ENCODE results near the gene MCM7. TPM values are rescaled to one million over a fixed set of nuclear protein-coding genes. Genes with fewer than 3 reads are reported as not detected.

MCM7 gene
- total RNA-seq, 4 donors from 2014 or later, result 18.7 to 74.8 (median 43.3) TPM

- no peaks in the 10 kb centered on the region for H3K36me3 ChIP-seq
- peaks cover 0 to 3% of the 10 kb centered on the region in 2 donors for H3K4me1 ChIP-seq
- peak overlapping the region; percentile 50 to 51 for H3K4me3 ChIP-seq
- H3K27me3 ChIP-seq, result no peaks in the 10 kb centered on the region
- no peaks in the 10 kb centered on the region for H3K9me3 ChIP-seq
- no peak for DNase-seq
- intact Hi-C loops (cut with DNase I; ENCODE audit: low total_unique reads), result loop anchor here (2.0 kb wide), 1 partner anchor 46 kb away; the partner anchor contains the start of gene ZNF3
- peak overlapping the region; percentile 89 to 93 for H3K27ac ChIP-seq
- no peak for TF ChIP-seq POLR2A (IDR thresholded peaks at IDR 0.05)
- TF ChIP-seq CTCF (IDR thresholded peaks at IDR 0.05), result peak in 1 of 4 experiments; percentile 13
Observed at GRCh38 chr7:100126239-100126930, 25.2 kb upstream of the MCM7 start.

- H3K27ac ChIP-seq, result no peak overlapping the region
Observed at GRCh38 chr7:100124301-100125230, 23.4 kb upstream of the MCM7 start.

GRCh38 chr7:100122568-100122967, 21.4 kb upstream of the MCM7 start:
- no peaks in the 10 kb centered on the region for H3K27me3 ChIP-seq
- DNase-seq, result no peak
- H3K36me3 ChIP-seq, result no peaks in the 10 kb centered on the region
- H3K9me3 ChIP-seq, result no peaks in the 10 kb centered on the region
- H3K4me1 ChIP-seq, result peaks cover 4 to 6% of the 10 kb centered on the region in 2 donors
- no peak overlapping the region for H3K4me3 ChIP-seq
- intact Hi-C loops (cut with DNase I; ENCODE audit: low total_unique reads), result no loop called here
- TF ChIP-seq POLR2A (IDR thresholded peaks at IDR 0.05) (no peak), CTCF (IDR thresholded peaks at IDR 0.05) (no peak)
- no peak overlapping the region for H3K27ac ChIP-seq

More at GRCh38 chr7:100124301-100125230, 23.4 kb upstream of the MCM7 start:
- intact Hi-C loops (cut with DNase I; ENCODE audit: low total_unique reads), result no loop called here
- peaks cover 6 to 7% of the 10 kb centered on the region in 2 donors for H3K4me1 ChIP-seq
- H3K4me3 ChIP-seq, result no peak overlapping the region
- no peaks in the 10 kb centered on the region for H3K27me3 ChIP-seq
- no peak for DNase-seq
- no peaks in the 10 kb centered on the region for H3K9me3 ChIP-seq
- no peaks in the 10 kb centered on the region for H3K36me3 ChIP-seq
- no peak for TF ChIP-seq POLR2A (IDR thresholded peaks at IDR 0.05)
- no peak for TF ChIP-seq CTCF (IDR thresholded peaks at IDR 0.05)

GRCh38 chr7:100122067-100122466, 20.9 kb upstream of the MCM7 start:
- TF ChIP-seq CTCF (IDR thresholded peaks at IDR 0.05) (no peak), POLR2A (IDR thresholded peaks at IDR 0.05) (no peak)
- Histone ChIP-seq H3K27ac (no peak overlapping the region), H3K4me3 (no peak overlapping the region), H3K27me3 (no peaks in the 10 kb centered on the region), H3K9me3 (no peaks in the 10 kb centered on the region), H3K36me3 (no peaks in the 10 kb centered on the region), H3K4me1 (peaks cover 4 to 6% of the 10 kb centered on the region in 2 donors)
- DNase-seq, result no peak
- intact Hi-C loops (cut with DNase I; ENCODE audit: low total_unique reads), result no loop called here

GRCh38 chr7:100120733-100121036, 19.5 kb upstream of the MCM7 start:
- no peak for TF ChIP-seq POLR2A (IDR thresholded peaks at IDR 0.05)
- no peak for TF ChIP-seq CTCF (IDR thresholded peaks at IDR 0.05)
- intact Hi-C loops (cut with DNase I; ENCODE audit: low total_unique reads), result no loop called here
- no peak for DNase-seq
- Histone ChIP-seq H3K36me3 (no peaks in the 10 kb centered on the region), H3K27ac (peak overlapping the region; percentile 84 to 94), H3K9me3 (no peaks in the 10 kb centered on the region), H3K27me3 (no peaks in the 10 kb centered on the region), H3K4me3 (peak overlapping the region in 1 of 2 donors; percentile 74), H3K4me1 (peaks cover 4 to 6% of the 10 kb centered on the region in 2 donors)
